ENCODE data around the gene XDH.

XDH gene

DNA sequence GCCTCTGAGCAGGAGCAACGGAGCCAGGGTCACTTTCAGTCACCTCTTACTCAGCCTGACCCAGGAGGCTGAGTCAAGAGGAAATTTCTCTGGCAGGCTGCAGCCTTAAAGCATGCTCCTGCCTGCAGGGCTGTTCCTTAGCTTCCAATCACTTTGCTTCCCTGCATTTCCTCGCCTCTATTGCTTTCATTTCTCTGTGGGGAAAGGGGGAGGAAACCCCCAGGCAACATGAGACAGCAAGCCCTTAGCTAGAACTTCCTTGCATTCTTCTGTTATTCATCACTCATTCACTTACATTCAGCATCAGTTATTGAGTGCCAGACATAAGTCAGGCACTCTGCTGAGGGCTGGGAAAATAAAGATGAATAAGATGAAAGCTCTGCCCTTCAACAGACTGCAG lies 13.0 kb downstream of the XDH start:
- DNase-seq = no peak

DNA sequence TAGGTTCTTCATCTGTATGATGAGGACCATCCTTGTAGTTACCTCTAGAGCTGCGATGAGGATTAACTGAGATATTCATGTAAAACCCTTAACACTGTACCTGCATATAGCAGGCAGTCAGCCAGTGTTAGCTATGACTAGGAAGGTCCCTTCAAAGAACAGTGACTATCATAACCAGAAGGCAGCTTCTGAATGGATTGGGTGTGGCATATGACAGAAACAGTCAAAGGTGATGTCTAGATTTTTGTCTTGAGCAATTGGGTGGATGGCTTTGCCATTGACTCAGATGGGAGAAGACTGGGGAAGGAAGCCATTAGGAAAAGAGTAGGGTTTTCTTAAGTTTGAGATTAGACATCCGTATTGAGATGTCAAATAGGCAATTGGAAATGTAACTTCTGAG lies 15.7 kb downstream of the XDH start:
- no peak for DNase-seq

DNA sequence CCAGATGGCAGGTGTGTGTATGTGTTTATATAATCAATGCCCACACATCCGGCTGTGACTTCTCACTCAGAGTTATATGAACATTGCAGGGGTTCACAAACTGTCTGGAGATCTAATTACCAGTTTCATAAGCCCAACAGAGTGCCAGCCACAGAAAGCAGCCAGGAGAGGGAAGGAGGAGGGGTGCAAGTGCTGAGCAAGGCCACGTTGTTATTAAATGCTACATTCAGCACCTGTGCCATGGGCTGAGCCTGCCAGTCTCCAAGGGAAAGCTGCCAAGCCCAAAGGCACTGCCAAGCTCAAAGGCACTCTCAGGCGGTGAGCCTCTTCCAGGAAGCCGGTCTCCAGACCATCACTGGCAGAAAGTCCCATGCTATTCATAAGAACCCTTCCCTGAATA lies 17.4 kb downstream of the XDH start:
- DNase-seq = no peak

DNA sequence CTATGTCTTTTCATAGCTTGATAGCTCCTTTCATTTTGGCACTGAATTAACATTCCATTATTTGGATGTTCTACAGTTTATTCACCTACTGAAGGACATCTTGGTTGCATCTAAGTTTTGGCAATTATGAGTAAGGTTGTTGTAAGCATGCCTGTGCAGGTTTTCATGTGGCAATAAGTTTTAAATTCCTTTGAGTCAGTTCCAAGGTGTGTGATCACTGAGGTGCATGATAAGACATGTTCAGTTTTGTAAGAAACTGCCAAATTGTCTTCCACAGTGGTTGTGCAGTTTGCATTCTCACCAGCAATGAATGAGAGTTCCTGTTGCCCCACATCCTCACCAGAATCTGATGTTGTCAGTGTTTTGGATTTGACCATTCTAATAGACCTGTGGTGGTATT lies 24.2 kb downstream of the XDH start:
- DNase-seq = no peak

DNA sequence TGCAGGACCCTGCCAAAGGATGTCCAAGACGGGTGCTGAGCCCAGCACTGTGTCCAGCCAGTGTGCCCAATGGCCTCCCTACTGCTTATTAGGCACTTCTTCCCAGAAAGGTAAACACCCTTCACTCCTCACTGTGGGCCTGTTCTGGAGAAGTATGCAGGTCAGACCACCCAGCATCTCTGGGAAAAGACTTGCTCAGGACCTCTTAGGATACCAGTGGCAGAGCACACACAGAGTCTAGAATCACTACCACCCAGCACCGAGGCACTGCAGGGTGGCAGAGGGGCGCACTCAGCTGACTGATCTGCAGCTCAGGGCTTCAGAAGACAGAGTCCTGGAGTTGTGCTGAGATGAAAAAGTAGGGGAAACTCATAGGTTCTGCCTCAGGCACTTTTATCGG lies 25.8 kb downstream of the XDH start:
- DNase-seq = no peak

DNA sequence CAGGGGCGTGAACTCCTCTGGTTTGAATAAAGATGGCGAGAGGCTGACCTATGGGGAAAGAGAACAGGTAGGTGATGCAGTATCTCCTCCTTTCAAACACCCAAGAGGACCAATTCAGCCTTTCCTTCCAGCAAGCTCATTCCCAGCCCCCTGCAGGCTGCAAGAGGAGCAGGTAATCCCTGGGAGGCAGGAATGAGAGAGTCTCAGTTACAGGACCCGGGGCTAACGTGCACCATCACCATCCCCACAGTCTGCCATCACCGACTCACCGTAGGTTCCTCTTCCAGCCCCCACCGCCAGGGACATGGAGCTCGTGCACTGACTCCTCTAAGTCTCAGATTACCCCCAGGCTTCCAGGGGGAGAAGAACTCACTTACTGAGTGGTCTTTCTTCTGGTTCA lies 26.7 kb downstream of the XDH start:
- no peak for DNase-seq

DNA sequence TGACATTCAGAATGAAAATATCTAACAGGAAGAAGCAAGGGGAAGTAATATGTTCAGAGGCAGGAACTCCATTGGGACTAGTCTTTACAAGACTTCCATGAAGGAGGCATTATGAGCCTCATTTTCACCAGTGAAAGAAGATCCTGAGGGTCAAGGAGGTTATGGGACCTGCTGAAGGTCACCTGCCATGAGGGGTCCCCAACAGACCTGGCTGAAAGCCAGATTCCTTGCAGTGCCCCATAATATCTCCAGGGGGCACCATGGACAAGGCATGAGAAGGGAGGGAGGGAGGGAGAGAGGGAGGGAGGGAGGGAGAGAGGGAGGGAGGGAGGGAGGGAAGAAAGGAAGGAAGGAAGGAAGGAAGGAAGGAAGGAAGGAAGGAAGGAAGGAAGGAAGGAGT lies 27.9 kb downstream of the XDH start:
- DNase-seq = no peak

DNA sequence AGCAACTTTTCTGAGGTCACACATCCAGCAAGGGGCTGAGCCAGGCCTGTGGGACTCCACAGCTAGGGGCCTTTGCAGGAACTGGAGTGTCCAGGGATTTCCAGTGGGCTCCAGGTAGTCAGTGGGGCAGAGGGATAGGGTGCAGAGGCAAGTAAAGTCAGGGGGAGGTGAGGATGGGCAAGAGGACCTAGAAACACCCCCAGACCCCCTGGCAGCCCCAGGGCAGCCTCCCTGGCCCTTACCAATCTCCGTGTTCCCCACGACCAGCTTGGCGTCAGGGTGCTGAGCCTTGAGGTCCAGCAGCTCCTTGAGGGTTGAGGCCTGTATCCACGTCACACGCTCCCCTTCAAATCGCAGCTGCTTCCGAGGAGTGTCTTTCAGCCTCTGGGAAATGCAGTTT lies 28.4 kb downstream of the XDH start:
- DNase-seq = no peak

DNA sequence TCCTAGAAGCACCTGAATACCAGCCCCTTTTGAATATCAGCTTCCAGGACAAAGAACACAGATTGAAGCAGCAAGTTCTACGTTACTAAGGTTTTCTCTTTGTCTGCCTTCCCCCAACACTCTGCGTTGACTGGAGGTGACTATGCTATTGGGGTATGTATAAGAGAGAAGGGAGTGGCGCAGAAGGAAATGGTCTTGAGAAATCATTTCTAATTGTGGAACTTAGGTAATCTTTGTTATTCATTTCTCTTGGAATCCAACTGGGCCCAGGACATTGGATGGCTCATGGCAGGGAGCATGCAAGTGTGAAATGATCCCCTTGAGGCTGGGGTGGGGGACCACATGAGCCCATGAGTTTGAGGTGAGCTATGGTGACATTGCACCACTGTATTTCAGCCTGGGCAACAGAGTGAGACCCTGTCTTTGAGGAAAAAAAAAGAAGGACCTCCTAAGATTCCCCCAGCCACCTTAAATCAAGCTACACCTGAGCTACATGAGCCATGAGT lies 29.7 kb downstream of the XDH start:
- DNase-seq = no peak

DNA sequence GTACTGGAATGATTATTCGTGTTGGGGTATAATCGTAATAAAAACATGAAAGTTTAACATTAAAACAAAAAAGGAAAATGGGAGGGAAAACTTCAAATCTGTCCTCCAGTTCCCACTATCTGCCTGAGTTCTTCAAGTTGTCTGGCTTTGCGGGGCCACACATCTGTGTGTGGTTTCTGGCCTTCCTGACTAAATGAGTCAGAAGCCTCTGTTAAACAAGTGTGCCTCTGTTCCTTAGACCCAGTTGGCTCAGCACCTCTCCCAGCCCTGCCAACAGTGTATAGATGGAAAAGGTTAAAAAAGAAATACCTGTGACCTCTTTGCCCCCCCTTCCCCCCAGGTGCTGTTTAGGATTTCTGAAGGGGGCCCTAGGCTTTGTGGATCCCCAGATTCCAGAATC lies 30.2 kb downstream of the XDH start:
- no peak for DNase-seq

DNA sequence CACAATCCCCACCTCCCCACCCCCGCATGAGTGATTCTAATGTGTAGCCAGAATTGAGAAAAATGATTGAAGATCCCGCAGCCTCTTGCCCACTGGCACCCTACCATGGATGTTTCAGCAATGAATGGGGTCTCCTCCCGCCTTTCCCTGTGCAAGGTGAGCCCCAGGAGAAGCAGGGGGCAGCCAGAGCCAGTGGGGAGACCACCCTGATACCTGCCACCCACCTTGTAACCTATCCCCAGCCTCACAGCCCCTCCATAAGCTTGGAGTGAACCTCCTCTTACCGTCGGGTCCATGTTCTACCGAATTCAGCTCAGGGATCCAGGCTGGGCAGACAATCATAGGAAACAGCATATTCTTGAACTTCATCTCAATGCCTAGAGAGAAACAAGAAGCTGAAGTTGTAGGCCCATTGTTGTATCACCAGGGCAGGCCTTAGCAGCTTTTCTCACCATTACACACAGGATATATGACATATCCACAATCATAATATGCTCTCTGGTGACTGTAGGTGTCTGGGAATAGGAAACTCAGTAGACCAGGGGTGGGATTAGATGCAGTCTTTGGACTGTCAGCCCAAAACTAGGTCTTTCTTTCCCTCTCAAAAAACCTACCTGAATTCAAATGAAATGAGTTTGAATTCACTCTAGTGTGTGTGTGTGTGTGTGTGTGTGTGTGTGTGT lies 30.9 kb downstream of the XDH start:
- no peak for DNase-seq

DNA sequence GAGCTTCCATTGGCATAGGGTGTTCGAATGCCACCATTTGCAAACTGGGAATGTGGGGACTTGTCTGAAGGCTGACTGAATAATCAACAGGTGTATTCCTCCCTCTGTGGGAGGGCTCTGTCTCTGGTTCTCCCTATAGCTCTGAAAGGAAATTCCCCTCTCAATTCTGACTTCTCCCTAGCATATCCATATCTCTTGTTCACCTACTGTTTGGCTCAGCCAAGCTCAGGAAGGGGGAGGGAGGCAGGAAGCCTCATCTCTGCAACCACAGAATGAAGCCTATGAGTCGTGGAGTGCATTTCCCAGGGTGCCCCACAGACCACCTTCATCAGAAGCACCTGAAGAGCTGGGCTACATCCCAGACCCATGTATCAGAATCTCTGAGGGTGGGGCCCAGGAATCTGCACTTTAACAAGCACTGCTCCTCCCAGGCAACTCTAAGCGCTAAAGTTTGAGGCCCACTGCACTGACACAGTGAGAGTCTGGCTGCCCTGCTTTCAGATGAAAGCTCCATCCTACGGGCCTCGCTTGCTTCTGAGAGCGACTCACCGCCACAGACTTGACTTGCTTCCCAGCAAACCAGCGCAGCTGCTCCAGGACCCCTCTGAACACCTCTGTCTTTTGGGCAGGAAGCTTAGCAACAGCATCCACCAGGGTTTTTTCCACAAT lies 32.0 kb downstream of the XDH start:
- no peak for DNase-seq

DNA sequence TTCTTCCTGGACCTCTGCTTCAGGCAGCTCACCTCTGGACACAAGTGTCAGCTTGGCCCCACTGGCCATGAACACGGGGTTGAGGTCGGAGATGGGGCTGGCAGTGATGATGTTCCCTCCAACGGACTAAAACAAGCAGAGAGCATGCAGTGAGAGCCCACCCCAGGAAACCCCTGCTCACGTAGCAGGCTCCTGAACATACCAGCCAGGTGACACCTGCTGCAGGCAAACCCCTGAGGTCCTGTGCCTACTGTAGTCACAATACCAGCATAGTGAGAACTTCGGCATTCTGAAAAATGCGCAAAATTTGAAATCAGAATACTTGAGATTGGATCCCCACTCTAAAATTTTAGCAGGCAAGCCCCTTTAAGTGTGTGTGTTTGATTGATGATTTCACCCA lies 32.9 kb downstream of the XDH start:
- no peak for DNase-seq

DNA sequence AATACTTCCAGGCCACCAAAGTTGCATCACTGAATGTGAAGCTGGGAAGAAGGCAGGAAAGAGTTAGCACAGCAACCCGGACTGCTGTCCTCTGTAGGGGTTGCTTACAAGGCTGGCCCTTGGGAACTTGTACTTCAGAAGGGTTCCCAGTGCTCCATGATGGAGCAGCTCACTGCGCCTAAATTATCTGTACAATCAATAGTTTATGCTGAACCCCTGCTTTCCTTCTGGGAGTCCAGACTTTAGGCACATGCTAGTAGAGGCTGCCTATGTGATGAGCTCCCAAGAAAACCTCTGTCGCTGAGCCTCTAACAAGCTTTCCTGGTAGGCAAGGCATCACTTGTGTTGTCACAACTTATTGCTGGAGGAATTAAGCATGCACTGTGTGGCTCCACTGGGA lies 34.3 kb downstream of the XDH start:
- no peak for DNase-seq

DNA sequence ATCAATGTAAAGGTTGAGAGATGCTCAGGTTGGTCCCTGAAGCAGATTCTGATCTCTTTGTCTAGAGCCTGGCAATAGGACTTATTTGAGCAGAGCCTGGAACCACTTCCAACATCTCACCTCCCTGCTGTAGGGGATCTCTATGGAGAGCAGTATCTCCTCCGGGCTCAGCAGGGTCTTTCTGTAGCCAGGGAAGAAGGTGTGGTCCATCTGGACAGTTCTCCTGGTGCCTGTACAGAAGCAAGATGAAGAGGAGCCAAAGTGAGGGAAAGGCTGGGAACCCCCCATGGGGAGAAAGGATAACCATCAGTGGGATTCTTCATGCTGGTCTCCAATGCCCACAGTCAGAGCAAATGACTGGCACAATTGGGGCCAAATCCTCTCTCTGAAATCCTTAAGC lies 34.8 kb downstream of the XDH start:
- DNase-seq = no peak

DNA sequence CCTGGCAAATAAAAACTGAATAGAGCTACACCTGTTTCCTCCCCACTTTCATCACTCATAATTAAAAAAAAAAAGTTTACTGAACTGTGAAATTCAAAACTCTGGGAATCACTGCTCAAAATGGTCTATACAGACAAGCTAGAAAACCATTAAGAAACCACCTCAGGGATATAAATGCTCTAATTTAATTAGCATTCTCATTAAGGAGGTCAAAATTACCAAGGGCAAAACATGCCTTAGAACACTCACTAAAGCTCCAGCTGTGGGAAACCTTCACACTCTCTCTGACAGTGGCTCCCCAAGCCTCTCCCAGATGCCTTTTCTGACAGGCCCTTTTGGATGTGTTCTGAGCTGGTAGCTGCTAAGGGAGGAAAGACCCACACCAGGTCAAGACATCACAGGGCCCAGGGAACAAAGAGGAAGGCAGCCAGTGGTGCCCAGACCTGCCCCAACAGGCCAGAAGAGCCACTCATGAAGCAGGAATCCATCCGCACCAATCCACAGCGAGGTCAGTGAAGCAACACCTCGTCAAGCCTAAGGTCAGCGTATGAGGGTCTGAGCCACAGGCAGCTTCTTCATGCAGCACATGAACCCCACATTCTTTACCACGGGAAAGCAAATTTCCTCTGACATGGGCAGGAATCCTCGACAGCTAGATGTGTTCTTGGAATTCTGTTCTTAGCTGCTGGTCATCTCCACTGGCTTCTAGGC lies 35.6 kb downstream of the XDH start:
- no peak for DNase-seq

DNA sequence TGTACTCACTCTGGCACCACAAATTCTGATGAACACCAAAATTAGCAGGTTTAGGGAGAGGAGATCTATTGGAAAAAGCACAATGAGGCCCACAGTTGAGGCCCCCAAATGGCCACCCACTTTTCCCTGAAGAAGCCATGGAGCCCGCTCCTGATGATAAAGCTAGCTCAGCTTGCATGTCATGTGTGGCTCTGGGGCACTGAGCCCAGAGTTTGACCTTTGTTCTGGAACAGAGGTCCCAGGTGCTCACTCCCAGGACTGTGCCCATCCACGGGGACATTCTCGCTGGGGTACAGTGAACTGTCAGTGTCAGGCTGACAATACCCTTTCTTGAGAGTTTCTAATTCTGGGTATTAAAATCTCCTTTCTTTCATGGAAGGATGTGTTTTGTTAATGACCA lies 36.2 kb downstream of the XDH start:
- no peak for DNase-seq

DNA sequence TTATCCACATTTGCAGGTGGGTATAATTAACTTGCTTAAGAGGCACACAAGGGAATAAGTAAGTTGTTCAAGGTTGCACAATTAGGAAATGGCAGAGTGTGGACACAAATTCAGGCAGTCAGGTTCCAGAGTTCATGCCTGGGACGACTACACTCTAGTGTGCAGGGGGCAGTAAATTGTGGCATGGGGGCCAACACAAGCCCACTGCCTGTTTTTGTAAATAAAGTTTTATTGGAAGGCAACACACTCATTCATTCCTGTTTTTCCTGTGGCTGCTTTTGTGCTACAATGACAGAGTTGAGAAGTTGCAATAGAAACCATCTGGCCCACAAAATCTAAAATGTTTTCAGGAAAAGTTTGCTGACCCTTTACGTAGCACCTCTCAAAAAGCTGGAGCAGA lies 41.4 kb downstream of the XDH start:
- DNase-seq = no peak

DNA sequence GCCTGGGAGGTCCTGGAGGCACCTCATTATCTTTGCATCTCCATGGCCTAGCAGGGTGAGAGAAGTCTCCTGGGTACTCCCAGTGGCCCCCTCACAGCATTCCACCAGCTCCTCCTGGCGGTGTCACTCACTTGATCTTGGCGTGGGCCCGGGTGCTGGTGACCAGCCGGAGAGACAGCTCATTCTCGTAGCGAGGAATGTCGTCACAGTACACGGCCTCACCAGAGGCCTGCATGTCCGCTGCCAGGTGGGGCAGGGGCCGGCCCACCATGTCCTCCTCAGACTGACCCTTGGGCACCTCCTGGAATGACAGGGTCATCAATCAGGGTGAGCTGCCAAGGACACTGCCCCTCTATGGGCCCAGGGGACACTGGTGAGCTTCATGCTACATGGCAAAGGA lies 42.4 kb downstream of the XDH start:
- no peak for DNase-seq

DNA sequence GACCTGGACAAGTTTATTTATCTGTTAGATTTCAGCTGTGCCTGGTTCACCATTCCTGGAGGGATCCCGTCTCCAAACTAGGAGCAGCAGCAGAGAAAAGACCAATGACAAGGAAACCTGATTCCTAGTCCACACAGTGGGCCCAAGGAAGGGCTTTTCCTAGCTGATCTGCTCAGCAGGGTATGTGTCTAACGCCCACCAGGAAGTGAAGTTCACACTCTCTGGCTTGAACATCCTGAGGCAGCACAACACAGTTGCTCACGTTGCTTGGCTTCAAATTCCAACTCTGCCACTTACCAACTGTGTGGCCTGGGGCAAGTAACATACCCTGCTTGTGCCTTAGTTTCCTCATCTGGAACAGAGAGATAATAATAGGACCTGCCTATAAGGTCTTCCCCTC lies 42.9 kb downstream of the XDH start:
- no peak for DNase-seq

DNA sequence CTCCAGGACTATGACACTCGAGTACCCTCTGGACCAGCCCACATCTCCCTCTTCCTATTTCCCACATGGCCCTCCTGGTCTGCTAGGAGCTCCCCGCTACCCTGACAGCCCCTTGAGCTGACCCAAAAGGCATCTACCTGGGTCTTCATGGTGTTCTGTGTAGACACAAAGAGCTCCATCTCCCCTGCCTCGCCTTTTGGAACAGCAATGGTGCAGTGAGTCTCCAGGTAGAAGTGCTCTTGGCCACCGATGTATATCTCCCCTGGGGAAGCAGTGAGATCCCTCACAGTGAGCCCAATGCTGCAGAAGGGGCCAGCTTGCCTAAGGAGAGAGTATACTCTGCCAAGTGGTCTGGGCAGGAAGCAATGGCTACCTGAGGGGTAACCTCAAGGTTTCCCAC lies 47.8 kb downstream of the XDH start:
- no peak for DNase-seq

DNA sequence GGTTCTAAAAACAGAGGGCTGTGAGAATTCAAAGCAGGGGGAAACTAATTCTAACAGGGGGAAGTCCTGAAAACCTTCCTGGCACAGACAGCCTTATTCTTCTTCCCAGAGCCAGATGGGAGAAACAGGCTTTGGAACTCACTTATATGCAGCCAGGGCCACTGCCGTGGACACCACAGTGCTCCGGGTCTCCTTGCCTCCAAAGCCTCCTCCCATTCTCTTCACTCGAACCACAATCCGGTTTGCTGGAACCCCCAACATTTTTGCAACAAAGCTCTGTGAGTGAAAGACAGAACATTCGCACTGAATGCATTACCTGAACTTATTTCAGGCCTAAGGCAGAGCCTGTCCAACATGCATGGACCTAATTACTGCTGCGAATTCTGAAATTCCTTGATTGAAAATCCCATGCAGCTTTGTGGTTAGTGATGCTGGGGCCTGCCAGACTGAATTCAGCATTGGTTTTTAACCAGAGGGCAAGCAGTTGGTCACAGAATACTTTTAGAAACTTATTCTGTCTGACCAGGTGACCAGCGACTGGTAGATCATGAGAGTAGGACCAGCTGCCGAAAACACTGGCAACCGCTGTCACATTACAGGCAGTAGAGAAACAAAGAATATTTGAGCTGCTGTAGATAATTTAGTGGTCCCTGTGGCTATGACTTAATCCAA lies 48.6 kb downstream of the XDH start:
- DNase-seq = no peak

DNA sequence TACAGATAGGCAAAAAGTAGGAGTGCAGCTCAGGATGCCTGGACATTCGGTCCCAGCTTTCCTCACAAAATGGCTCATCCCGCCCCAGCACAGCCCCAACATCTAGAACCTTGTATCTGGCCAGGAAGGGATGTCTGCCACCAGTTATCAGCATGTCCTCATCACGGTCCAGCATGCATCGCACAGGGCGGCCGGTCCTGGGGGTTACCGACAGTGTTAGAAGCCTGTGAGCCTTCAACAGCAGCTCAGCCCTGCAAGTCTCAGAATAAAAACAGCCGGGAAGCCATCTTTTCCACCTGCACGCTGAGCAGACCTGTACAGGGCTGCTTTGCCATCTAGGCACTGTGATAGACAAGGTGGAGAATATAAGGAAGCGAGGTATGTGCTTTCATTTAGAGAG lies 49.2 kb downstream of the XDH start:
- DNase-seq = no peak
